HTR-8/SVneo (cell line): ENCODE measurements around the gene DIRAS2.
"Not testable (repeated sequence)": the region's sequence is repeated elsewhere in the genome, so short reads cannot be mapped to it uniquely, and the experiment has no call there.

Experiments used
- DNase-seq: peaks from one replicate; pipeline ENCODE4 v3.0.0; 2011; ENCODE audit warnings: low spot score, mixed read lengths; ENCODE audit not compliant: insufficient read length
- FAIRE-seq: peaks from 2 replicates; lab custom pipeline; 2011; peaks lifted over from hg19 to GRCh38; lab: Jason Lieb, UNC

The DIRAS2 gene

GRCh38 chr9:90642570-90643539, at the start of gene DIRAS2:
DIRAS2 (minus strand) TSS chr9:90642824; CDS start chr9:90613827, 28,997 bp downstream.
- DNase-seq (no peak), FAIRE-seq (no peak)

- FAIRE-seq, result no peak
- DNase-seq, result no peak
Measured at GRCh38 chr9:90684736-90685135, 42.1 kb upstream of the DIRAS2 start.

- DNase-seq (no peak), FAIRE-seq (no peak)
Measured at GRCh38 chr9:90684106-90684505, 41.5 kb upstream of the DIRAS2 start.

GRCh38 chr9:90680534-90680933, 37.9 kb upstream of the DIRAS2 start:
- DNase-seq (no peak), FAIRE-seq (no peak)

- FAIRE-seq (no peak), DNase-seq (no peak)
Measured at GRCh38 chr9:90665072-90665471, 22.4 kb upstream of the DIRAS2 start.

GRCh38 chr9:90659650-90660364, 17.2 kb upstream of the DIRAS2 start:
- FAIRE-seq (no peak), DNase-seq (no peak)

GRCh38 chr9:90658783-90659182, 16.2 kb upstream of the DIRAS2 start:
- FAIRE-seq, result no peak
- DNase-seq, result no peak

GRCh38 chr9:90658181-90658580, 15.6 kb upstream of the DIRAS2 start:
- DNase-seq (no peak), FAIRE-seq (no peak)

GRCh38 chr9:90656876-90657275, 14.3 kb upstream of the DIRAS2 start:
- not testable (repeated sequence) for FAIRE-seq, DNase-seq

GRCh38 chr9:90651246-90651645, 8.6 kb upstream of the DIRAS2 start:
- DNase-seq (no peak), FAIRE-seq (no peak)

GRCh38 chr9:90647843-90648242, 5.2 kb upstream of the DIRAS2 start:
- FAIRE-seq (no peak), DNase-seq (no peak)

- FAIRE-seq, result no peak
- DNase-seq, result no peak
Measured at GRCh38 chr9:90645721-90646120, 3.1 kb upstream of the DIRAS2 start.

GRCh38 chr9:90641884-90642487, 638 bp downstream of the DIRAS2 start:
- no peak for FAIRE-seq
- no peak for DNase-seq

- FAIRE-seq, result no peak
- DNase-seq, result no peak
Measured at GRCh38 chr9:90641086-90641485, 1.5 kb downstream of the DIRAS2 start.

- FAIRE-seq, result no peak
- DNase-seq, result no peak
Measured at GRCh38 chr9:90640361-90640760, 2.3 kb downstream of the DIRAS2 start.

- DNase-seq, result no peak
- no peak for FAIRE-seq
Measured at GRCh38 chr9:90637626-90638025, 5.0 kb downstream of the DIRAS2 start.

- DNase-seq, result no peak
- FAIRE-seq, result no peak
Measured at GRCh38 chr9:90632647-90633207, 9.9 kb downstream of the DIRAS2 start.

- no peak for DNase-seq
- FAIRE-seq, result no peak
Measured at GRCh38 chr9:90631964-90632363, 10.7 kb downstream of the DIRAS2 start.

GRCh38 chr9:90629991-90630390, 12.6 kb downstream of the DIRAS2 start:
- no peak for DNase-seq
- no peak for FAIRE-seq

- FAIRE-seq, result no peak
Measured at GRCh38 chr9:90629354-90629753, 13.3 kb downstream of the DIRAS2 start.

More at GRCh38 chr9:90629354-90629753, 13.3 kb downstream of the DIRAS2 start:
- DNase-seq, result no peak
